H1 (cell line): Measurements from ENCODE around the gene TK2. TPM values are rescaled to one million over a fixed set of nuclear protein-coding genes. Genes with fewer than 3 reads are reported as not detected.

Source experiments
- CTCF ChIA-PET: fragments of 300-600 bp; sonication (Branson Sonifier 250); formaldehyde crosslinking; loops from one replicate; lab custom pipeline; 2021; ENCODE audit not compliant: partially characterized antibody; lab: Charles Lee
- POLR2A ChIA-PET: fragments of 300-600 bp; sonication (Branson Sonifier 250); formaldehyde crosslinking; loops from one replicate; lab custom pipeline; 2021; ENCODE audit warnings: inconsistent platforms; ENCODE audit not compliant: partially characterized antibody; lab: Charles Lee
- DNase-seq, 2 experiments: peaks; one replicate each; pipeline versions ENCODE4 v3.0.0 to v3.0.0-alpha.2; 2010 to 2022; ENCODE audit warnings: low spot score in 2 of 2, low read depth in 1 of 2, mixed read lengths in 1 of 2
- FAIRE-seq: peaks from 2 replicates; lab custom pipeline; 2011; peaks lifted over from hg19 to GRCh38; lab: Jason Lieb, UNC
- H2AFZ ChIP-seq: 2 replicates; pipeline ENCODE4 v1.8.1; 2012; ENCODE audit warnings: low read length, inconsistent platforms
- H2AK5ac ChIP-seq: 2 replicates; pipeline ENCODE4 v1.6.1; 2013; ENCODE audit warnings: low read depth, low read length
- H2BK120ac ChIP-seq: replicated peaks from 2 replicates; pipeline ENCODE3; 2013; ENCODE audit warnings: low read depth, low read length, inconsistent platforms
- H2BK12ac ChIP-seq: 2 replicates; pipeline ENCODE4 v1.6.1; 2013; ENCODE audit warnings: low read depth, low read length
- H2BK15ac ChIP-seq: 2 replicates; pipeline ENCODE4 v1.6.1; 2013; ENCODE audit warnings: low read length
- H2BK20ac ChIP-seq: 2 replicates; pipeline ENCODE4 v1.6.1; 2013; ENCODE audit warnings: low read length
- H2BK5ac ChIP-seq: 2 replicates; pipeline ENCODE4 v1.6.1; 2013; ENCODE audit warnings: low read depth, low read length
- H3K14ac ChIP-seq: 2 replicates; pipeline ENCODE4 v1.6.1; 2013; ENCODE audit warnings: inconsistent platforms; ENCODE audit not compliant: insufficient read length
- H3K18ac ChIP-seq: 2 replicates; pipeline ENCODE4 v1.6.1; 2013; ENCODE audit warnings: low read length; ENCODE audit errors: extremely low read depth
- H3K23ac ChIP-seq: 2 replicates; pipeline ENCODE4 v1.6.1; 2013; ENCODE audit warnings: inconsistent platforms; ENCODE audit not compliant: insufficient read length
- H3K23me2 ChIP-seq: 2 replicates; pipeline ENCODE4 v1.6.1; 2013; ENCODE audit warnings: low read depth, low read length
- H3K27ac ChIP-seq: 2 replicates; pipeline ENCODE4 v1.6.1; 2011; ENCODE audit warnings: low read depth, low read length, inconsistent platforms
- H3K27me3 ChIP-seq, 4 experiments: replicated peaks in 1 of 4; 1 replicate in 1 of 4; 2 replicates in 3 of 4; pipeline versions ENCODE4 v1.6.1 to v1.8.1; 2011 to 2013; ENCODE audit warnings: low read length in 3 of 4, mild to moderate bottlenecking in 3 of 4, inconsistent platforms in 2 of 4, mixed read lengths in 2 of 4, moderate library complexity in 1 of 4; ENCODE audit not compliant: control insufficient read depth in 3 of 4, insufficient read depth in 3 of 4; ENCODE audit errors: extremely low read depth in 1 of 4
- H3K36me3 ChIP-seq, 4 experiments: 2 replicates each; pipeline versions ENCODE4 v1.6.1 to v1.8.1; 2011 to 2013; ENCODE audit warnings: mild to moderate bottlenecking in 4 of 4, low read length in 3 of 4, moderate library complexity in 2 of 4, control low read depth in 1 of 4, inconsistent platforms in 1 of 4; ENCODE audit not compliant: insufficient read depth in 4 of 4, control insufficient read depth in 2 of 4
- H3K4ac ChIP-seq: replicated peaks from 2 replicates; pipeline ENCODE3; 2013; ENCODE audit warnings: low read length, low read depth, mixed read lengths, inconsistent platforms; ENCODE audit not compliant: insufficient read length
- H3K4me1 ChIP-seq, 4 experiments: replicated peaks in 1 of 4; 1 replicate in 1 of 4; 2 replicates in 3 of 4; pipeline versions ENCODE4 v1.6.1 to v1.8.1; 2011 to 2013; ENCODE audit warnings: low read length in 3 of 4, inconsistent platforms in 2 of 4, mixed read lengths in 1 of 4; ENCODE audit not compliant: insufficient read depth in 4 of 4, control insufficient read depth in 3 of 4
- H3K4me2 ChIP-seq, 2 experiments: 2 replicates each; pipeline versions ENCODE4 v1.6.1 to v1.8.1; 2011 to 2013; ENCODE audit warnings: low read depth in 2 of 2, low read length in 2 of 2, control low read depth in 1 of 2, inconsistent platforms in 1 of 2, mild to moderate bottlenecking in 1 of 2; ENCODE audit not compliant: insufficient read depth in 1 of 2
- H3K4me3 ChIP-seq, 4 experiments: fragments of 200-600, 300-600 bp in 1 of 4; sonication (generic), shearing (Covaris generic), sonication (Bioruptor Twin) in 1 of 4; 2 replicates each; pipeline versions ENCODE4 v1.5.1 to v1.8.1; 2011 to 2016; ENCODE audit warnings: low read length in 4 of 4, low read depth in 3 of 4, control low read depth in 2 of 4, inconsistent platforms in 2 of 4, mild to moderate bottlenecking in 2 of 4, mixed read lengths in 1 of 4, moderate library complexity in 1 of 4; ENCODE audit not compliant: insufficient read depth in 2 of 4; ENCODE audit errors: extremely low read depth in 1 of 4
- H3K56ac ChIP-seq: replicated peaks from 2 replicates; pipeline ENCODE3; 2013; ENCODE audit warnings: low read depth, mild to moderate bottlenecking, mixed read lengths, low read length, inconsistent platforms; ENCODE audit not compliant: insufficient read length
- H3K79me1 ChIP-seq: 2 replicates; pipeline ENCODE4 v1.6.1; 2013; ENCODE audit warnings: low read depth, low read length, control low read depth
- H3K79me2 ChIP-seq, 2 experiments: 2 replicates each; pipeline versions ENCODE4 v1.6.1 to v1.8.1; 2012 to 2013; ENCODE audit warnings: low read length in 2 of 2, mild to moderate bottlenecking in 2 of 2, inconsistent platforms in 1 of 2; ENCODE audit not compliant: insufficient read depth in 2 of 2, control insufficient read depth in 1 of 2
- H3K9ac ChIP-seq, 4 experiments: replicated peaks in 1 of 4; 1 replicate in 1 of 4; 2 replicates in 3 of 4; pipeline versions ENCODE4 v1.6.1 to v1.8.1; 2011 to 2013; ENCODE audit warnings: low read depth in 3 of 4, low read length in 3 of 4, control low read depth in 2 of 4, mild to moderate bottlenecking in 2 of 4, moderate library complexity in 2 of 4, inconsistent platforms in 1 of 4; ENCODE audit errors: extremely low read depth in 1 of 4
- H3K9me3 ChIP-seq, 2 experiments: 2 replicates each; pipeline versions ENCODE4 v1.6.1 to v1.8.1; 2012 to 2013; ENCODE audit warnings: mild to moderate bottlenecking in 2 of 2, moderate library complexity in 2 of 2, control low read depth in 1 of 2, inconsistent platforms in 1 of 2, low read depth in 1 of 2, low read length in 1 of 2, mixed read lengths in 1 of 2; ENCODE audit not compliant: insufficient read depth in 2 of 2
- H4K20me1 ChIP-seq, 2 experiments: replicated peaks in 1 of 2; 2 replicates each; pipeline versions ENCODE3 to v1.8.1; 2011 to 2013; ENCODE audit warnings: inconsistent platforms in 2 of 2, low read length in 2 of 2, mild to moderate bottlenecking in 1 of 2; ENCODE audit not compliant: insufficient read depth in 2 of 2, control insufficient read depth in 1 of 2
- H4K5ac ChIP-seq: 2 replicates; pipeline ENCODE4 v1.6.1; 2013; ENCODE audit warnings: low read length, low read depth, mixed read lengths, inconsistent platforms; ENCODE audit not compliant: insufficient read length
- H4K8ac ChIP-seq: 2 replicates; pipeline ENCODE4 v1.8.0; 2013; ENCODE audit warnings: mild to moderate bottlenecking, moderate library complexity, low read length, inconsistent platforms; ENCODE audit not compliant: insufficient read depth; ENCODE audit errors: extremely low read depth
- H4K91ac ChIP-seq: replicated peaks from 2 replicates; pipeline ENCODE3; 2013; ENCODE audit warnings: low read length, mixed read lengths, inconsistent platforms; ENCODE audit not compliant: insufficient read length
- SIRT6 ChIP-seq: IDR thresholded peaks from one replicate; pipeline ENCODE4 v1.7.1; 2012; ENCODE audit warnings: low read length, inconsistent platforms
- WGBS, 2 experiments: shearing (Covaris generic) in 1 of 2; methylation state at CpG; one replicate each; pipeline versions ENCODE4 v1.1.6 to v1.1.7; 2013 to 2015; ENCODE audit warnings: low lambda C conversion rate in 2 of 2, mixed read lengths in 2 of 2, inconsistent platforms in 1 of 2, low coverage in 1 of 2, missing lambda C conversion rate in 1 of 2; ENCODE audit not compliant: insufficient replicate concordance in 2 of 2, insufficient coverage in 1 of 2, insufficient read length in 1 of 2; ENCODE audit errors: extremely low coverage in 1 of 2, missing lambda C conversion rate in 1 of 2; 5-methylcytosine and 5-hydroxymethylcytosine counted together
- polyA plus RNA-seq, 7 experiments: library from polyadenylated mRNA; depleted of rRNA in 3 of 7; stranded (reverse) in 5 of 7; unstranded in 2 of 7; fragments of >200 nt in 5 of 7; fragments of 200-250 nt in 2 of 7; gene quantifications; 1 replicate in 5 of 7; 2 replicates in 1 of 7; 4 replicates in 1 of 7; pipeline versions ENCODE4 v1.2.1 to v1.2.3, GENCODE V29; 2011 to 2013; ENCODE audit warnings: missing spikeins in 2 of 7, mixed read lengths in 2 of 7
- total RNA-seq: library from RNA; stranded (reverse); fragmentation: NEBNext Ultra II Directional; extraction: Animal tissue kit (Norgen Biotek cat#: 25700); gene quantifications from 2 replicates; pipeline ENCODE4 v1.2.1, GENCODE V29; 2021

TK2 gene
- total and polyA plus RNA-seq, 2 of the 8 experiments (the other 6 are each of a cell fraction or from before 2014, with no cell fraction given), result 2.7 to 3.6 TPM

- Histone ChIP-seq H4K8ac (no peak overlapping the region), H3K23ac (no peak overlapping the region), H3K4me1 (peaks cover 0 to 4% (median 2%) of the 10 kb centered on the region in 4 experiments; a peak in 3 of 7 replicates), H2BK5ac (no peak overlapping the region), H4K91ac (no peak overlapping the region), H3K27ac (no peak overlapping the region), H3K4me2 (no peak overlapping the region), H3K9me3 (peaks cover 0 to 3% of the 10 kb centered on the region in 2 experiments; a peak in 1 of 4 replicates), H2BK120ac (no peak overlapping the region), H3K23me2 (no peaks in the 10 kb centered on the region; the same call in 1 of the 2 replicates), H4K20me1 (no peaks in the 10 kb centered on the region), H3K4me3 (no peak overlapping the region)
- no peak for FAIRE-seq
- POLR2A ChIA-PET, result no interaction called here
- TF ChIP-seq SIRT6, result no peak
- TF ChIP-seq, all 59 proteins: peak for 0
- no peaks in the 10 kb centered on the region; a peak in 1 of 8 replicates for H3K36me3 ChIP-seq
- no peak overlapping the region for H3K14ac ChIP-seq
- H2BK12ac ChIP-seq, result no peak overlapping the region; the same call in 1 of the 2 replicates
- peak overlapping the region; percentile 25; the same call in 1 of the 2 replicates for H2BK15ac ChIP-seq
- no peak overlapping the region for H4K5ac ChIP-seq
- H3K56ac ChIP-seq, result no peak overlapping the region
- H3K79me1 ChIP-seq, result no peaks in the 10 kb centered on the region
- no peak overlapping the region for H2AFZ ChIP-seq
- H2AK5ac ChIP-seq, result no peak overlapping the region
- H2BK20ac ChIP-seq, result no peak overlapping the region
- 77% methylated on average over 5 of the region's 5 CpGs; no CpG with 5 or more reads in 1 of the 2 experiments for WGBS, 2 experiments
- no peaks in the 10 kb centered on the region; a peak in 1 of 7 replicates for H3K27me3 ChIP-seq
- no peaks in the 10 kb centered on the region for H3K79me2 ChIP-seq
- no peak for DNase-seq
- H3K9ac ChIP-seq, result no peak overlapping the region
- H3K4ac ChIP-seq, result no peak overlapping the region
- no peak overlapping the region for H3K18ac ChIP-seq
- CTCF ChIA-PET, result interaction anchor here (0.7 to 2.4 kb wide), 12 partner anchors 8 to 122 kb away, joined by 3 to 13 read pairs (median 4); partner anchors contain the start of gene CDH5
Measured at GRCh38 chr16:66487580-66488275, 62.2 kb downstream of the TK2 start.
